GM12878 (cell line): Measurements from ENCODE around the gene RPRD1B. TPM values are rescaled to one million over a fixed set of nuclear protein-coding genes. Genes with fewer than 3 reads are reported as not detected.

Source experiments
- ATAC-seq: fragments of 200-7000 bp; cut with Tn5 transposase; 3 replicates; pipeline ENCODE4 v1.9.1; 2020; ENCODE audit warnings: mild to moderate bottlenecking, moderate library complexity
- BruUV-seq: library from RNA; stranded (reverse); fragments of 400-500 nt; replicated peaks from 2 replicates; lab custom pipeline; 2021; lab: Mats Ljungman, UMichigan
- CTCF ChIA-PET: fragments of 300-600 bp; sonication (Branson Sonifier 250); formaldehyde crosslinking; extraction: SDS; loops from one replicate; lab custom pipeline; 2021; ENCODE audit warnings: inconsistent platforms; lab: Yijun Ruan, JAX
- POLR2A ChIA-PET: fragments of 350-600 bp; formaldehyde crosslinking; extraction: SDS; loops from one replicate; lab custom pipeline; 2021; ENCODE audit warnings: inconsistent platforms; lab: Charles Lee
- RAD21 ChIA-PET: fragments of 300-600 bp; sonication (Branson Sonifier 250); formaldehyde crosslinking; loops from one replicate; lab custom pipeline; 2023; ENCODE audit warnings: antibody characterized with exemption; ENCODE audit not compliant: unreplicated experiment; lab: Charles Lee
- SMC1A ChIA-PET: fragments of 300-600 bp; sonication (Branson Sonifier 250); formaldehyde crosslinking; loops from one replicate; lab custom pipeline; 2023; ENCODE audit not compliant: unreplicated experiment, uncharacterized antibody; lab: Charles Lee
- DNase-seq: peaks from one replicate; pipeline ENCODE4 v3.0.0-alpha.2; 2011; ENCODE audit warnings: low read depth, low spot score
- FAIRE-seq: peaks from 3 replicates; lab custom pipeline; 2011; peaks lifted over from hg19 to GRCh38; lab: Jason Lieb, UNC
- H2AFZ ChIP-seq: 2 replicates; pipeline ENCODE4 v1.6.0; 2011; ENCODE audit warnings: low read depth, low read length, control low read depth; ENCODE audit not compliant: control insufficient read depth
- H3K27ac ChIP-seq: 2 replicates; pipeline ENCODE4 v1.5.1; 2011; ENCODE audit warnings: control low read depth; ENCODE audit not compliant: control insufficient read depth, insufficient read depth
- H3K27me3 ChIP-seq, 2 experiments: replicated peaks in 1 of 2; 2 replicates each; pipeline versions ENCODE4 v1.6.0 to v1.6.1; 2011; ENCODE audit warnings: low read length in 1 of 2; ENCODE audit not compliant: control insufficient read depth in 2 of 2, insufficient read depth in 2 of 2
- H3K36me3 ChIP-seq, 2 experiments: 2 replicates each; pipeline ENCODE4 v1.5.1; 2011; ENCODE audit warnings: low read length in 1 of 2; ENCODE audit not compliant: control insufficient read depth in 2 of 2, insufficient read depth in 2 of 2
- H3K4me1 ChIP-seq: 2 replicates; pipeline ENCODE4 v1.6.1; 2011; ENCODE audit warnings: mild to moderate bottlenecking, low read length, moderate library complexity, mixed read lengths; ENCODE audit not compliant: control insufficient read depth, insufficient read depth
- H3K4me2 ChIP-seq: 2 replicates; pipeline ENCODE4 v1.6.0; 2011; ENCODE audit warnings: control low read depth; ENCODE audit not compliant: control insufficient read depth, insufficient read depth
- H3K4me3 ChIP-seq: fragments of 200-600 bp; sonication (generic); 2 replicates; pipeline ENCODE4 v1.5.1; 2016
- H3K79me2 ChIP-seq: 2 replicates; pipeline ENCODE4 v1.6.0; 2011; ENCODE audit warnings: low read length; ENCODE audit not compliant: control insufficient read depth, insufficient read depth
- H3K9ac ChIP-seq: 2 replicates; pipeline ENCODE4 v1.8.0; 2011; ENCODE audit warnings: low read length, control low read depth, mixed read lengths; ENCODE audit not compliant: control insufficient read depth, insufficient read depth
- H3K9me3 ChIP-seq: replicated peaks from 3 replicates; pipeline ENCODE4 v1.5.1; 2011; ENCODE audit warnings: mild to moderate bottlenecking, low read length; ENCODE audit not compliant: control insufficient read depth, insufficient read depth
- H4K20me1 ChIP-seq: 2 replicates; pipeline ENCODE4 v1.6.0; 2011; ENCODE audit not compliant: control insufficient read depth, insufficient read depth
- HCFC1 ChIP-seq: fragments of 150-350 bp; IDR thresholded peaks from 2 replicates; pipeline ENCODE4 v1.6.1; 2014; ENCODE audit warnings: low read length
- WGBS: methylation state at CpG from one replicate; pipeline ENCODE4 v1.1.6; 2016; ENCODE audit warnings: low lambda C conversion rate; ENCODE audit not compliant: insufficient replicate concordance, insufficient coverage; ENCODE audit errors: missing lambda C conversion rate; 5-methylcytosine and 5-hydroxymethylcytosine counted together
- in situ Hi-C: fragments of 300-500 bp; cut with MboI; formaldehyde crosslinking; loops from 9 replicates; pipeline ENCODE4 v1.14.3; 2018; ENCODE audit warnings: mixed read lengths
- intact Hi-C: fragments of 100-400 bp; cut with micrococcal nuclease; formaldehyde crosslinking; loops from one replicate; pipeline ENCODE4 v1.14.2; 2022; ENCODE audit not compliant: unreplicated experiment
- polyA plus RNA-seq, 11 experiments: library from polyadenylated mRNA; depleted of rRNA in 4 of 11; unstranded in 6 of 11; stranded (reverse) in 5 of 11; fragments of >200 nt; fragmentation: Nextera tagmentation in 4 of 11; fragmentation: Illumina TruSeq in 1 of 11; extraction: Ambion mirVana in 4 of 11; extraction: Trizol in 1 of 11; gene quantifications; 1 replicate in 1 of 11; 2 replicates in 10 of 11; pipeline versions ENCODE4 v1.2.1 to v1.2.3, GENCODE V29; 2011 to 2016; ENCODE audit warnings: inconsistent platforms in 2 of 11, missing spikeins in 2 of 11, low read depth in 1 of 11
- total RNA-seq, 4 experiments: library from RNA; depleted of rRNA in 3 of 4; stranded (reverse); fragments of >200 nt in 3 of 4; fragmentation: Illumina TruSeq in 1 of 4; extraction: Trizol in 1 of 4; gene quantifications; 2 replicates each; pipeline versions ENCODE4 v1.2.1 to v1.2.3, GENCODE V29; 2013 to 2021
- TF ChIP-seq, protein P1 (sequence below): fragments of 450-650 bp; formaldehyde crosslinking; IDR thresholded peaks from 2 replicates; pipeline ENCODE4 v1.4.0; 2022; ENCODE audit warnings: mild to moderate bottlenecking, moderate library complexity

RPRD1B gene
- total and polyA plus RNA-seq, 10 of the 15 experiments (the other 5 are each of a cell fraction or from before 2014, with no cell fraction given), result 5.2 to 40.2 (median 30.0) TPM

DNA sequence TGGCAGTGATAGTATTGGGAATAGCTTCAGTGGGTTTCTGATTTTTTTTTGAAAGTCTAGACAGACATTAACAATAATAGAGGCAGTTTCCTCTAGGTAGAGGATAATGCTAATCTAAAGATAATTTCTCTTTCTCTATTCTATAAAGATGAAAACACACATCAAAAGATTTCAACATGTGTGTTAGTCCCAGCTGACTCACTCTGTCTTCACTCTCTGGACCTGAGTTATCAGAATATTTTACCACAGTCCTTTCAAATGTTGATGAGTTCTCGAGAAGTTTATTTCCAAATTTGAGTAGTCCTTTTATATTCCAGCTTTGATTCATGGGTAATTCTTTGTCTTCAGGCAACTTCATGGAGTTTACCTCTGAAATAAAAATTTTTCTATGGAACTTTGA is 17.1 kb downstream of the RPRD1B start:
- CTCF ChIA-PET, result interaction anchor here (1.3 to 19.0 kb wide), 5 partner anchors 9 to 170 kb away, joined by 3 to 404 read pairs (median 7); no protein-coding TSS in a partner anchor
- BruUV-seq, result no TSS peak
- intact Hi-C loops (no loop called here), in situ Hi-C loops (loop anchor here (10.0 to 25.0 kb wide), 2 partner anchors 112 to 364 kb away; partner anchors contain the start of gene TGM2)
- Histone ChIP-seq H3K4me3 (no peak overlapping the region), H3K9me3 (no peaks in the 10 kb centered on the region), H3K27ac (no peak overlapping the region; the same call in 1 of the 2 replicates), H2AFZ (no peak overlapping the region), H4K20me1 (no peaks in the 10 kb centered on the region), H3K9ac (no peak overlapping the region), H3K27me3 (no peaks in the 10 kb centered on the region), H3K4me2 (no peak overlapping the region), H3K36me3 (peaks cover 6 to 45% of the 10 kb centered on the region in 2 experiments), H3K79me2 (peaks cover 17% of the 10 kb centered on the region), H3K4me1 (no peaks in the 10 kb centered on the region)
- TF ChIP-seq, protein P1, sequence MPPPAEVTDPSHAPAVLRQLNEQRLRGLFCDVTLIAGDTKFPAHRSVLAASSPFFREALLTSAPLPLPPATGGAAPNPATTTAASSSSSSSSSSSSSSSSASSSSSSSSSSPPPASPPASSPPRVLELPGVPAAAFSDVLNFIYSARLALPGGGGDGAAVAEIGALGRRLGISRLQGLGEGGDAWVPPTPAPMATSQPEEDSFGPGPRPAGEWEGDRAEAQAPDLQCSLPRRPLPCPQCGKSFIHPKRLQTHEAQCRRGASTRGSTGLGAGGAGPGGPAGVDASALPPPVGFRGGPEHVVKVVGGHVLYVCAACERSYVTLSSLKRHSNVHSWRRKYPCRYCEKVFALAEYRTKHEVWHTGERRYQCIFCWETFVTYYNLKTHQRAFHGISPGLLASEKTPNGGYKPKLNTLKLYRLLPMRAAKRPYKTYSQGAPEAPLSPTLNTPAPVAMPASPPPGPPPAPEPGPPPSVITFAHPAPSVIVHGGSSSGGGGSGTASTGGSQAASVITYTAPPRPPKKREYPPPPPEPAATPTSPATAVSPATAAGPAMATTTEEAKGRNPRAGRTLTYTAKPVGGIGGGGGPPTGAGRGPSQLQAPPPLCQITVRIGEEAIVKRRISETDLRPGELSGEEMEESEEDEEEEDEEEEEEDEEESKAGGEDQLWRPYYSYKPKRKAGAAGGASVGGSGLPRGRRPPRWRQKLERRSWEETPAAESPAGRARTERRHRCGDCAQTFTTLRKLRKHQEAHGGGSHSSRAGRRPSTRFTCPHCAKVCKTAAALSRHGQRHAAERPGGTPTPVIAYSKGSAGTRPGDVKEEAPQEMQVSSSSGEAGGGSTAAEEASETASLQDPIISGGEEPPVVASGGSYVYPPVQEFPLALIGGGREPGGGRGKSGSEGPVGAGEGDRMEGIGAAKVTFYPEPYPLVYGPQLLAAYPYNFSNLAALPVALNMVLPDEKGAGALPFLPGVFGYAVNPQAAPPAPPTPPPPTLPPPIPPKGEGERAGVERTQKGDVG, result no peak
- no peak for TF ChIP-seq HCFC1
- DNase-seq (no peak), ATAC-seq (no peak), FAIRE-seq (no peak)
- SMC1A ChIA-PET, result interaction anchor here (0.9 to 1.8 kb wide), 4 partner anchors 10 to 169 kb away, joined by 3 to 6 read pairs (median 5); no protein-coding TSS in a partner anchor
- POLR2A ChIA-PET, result interaction anchor here (1.0 kb wide), 1 partner anchor 12 kb away, joined by 3 read pairs; no protein-coding TSS in a partner anchor
- 0% methylated on average over 1 of the region's 1 CpG for WGBS
- RAD21 ChIA-PET, result interaction anchor here (2.1 kb wide), 1 partner anchor 170 kb away, joined by 9 read pairs; no protein-coding TSS in a partner anchor
